ENCODE data around the gene PCDHGA7. TPM values are rescaled to one million over a fixed set of nuclear protein-coding genes. Genes with fewer than 3 reads are reported as not detected.
"Not testable (repeated sequence)": the region's sequence is repeated elsewhere in the genome, so short reads cannot be mapped to it uniquely, and the experiment has no call there.

The PCDHGA7 gene
- total RNA-seq, 1 donor from 2014 or later: 0.31 TPM

- TF ChIP-seq CTCF (conservative IDR thresholded peaks at IDR 0.05): no peak
- H3K27ac Mint-ChIP-seq: no peak overlapping the region
- H3K4me1 Mint-ChIP-seq (ENCODE audit: unreplicated experiment): no peaks in the 10 kb centered on the region
- H3K4me3 Mint-ChIP-seq: no peak overlapping the region
- DNase-seq (ENCODE audit: extremely low spot score, unreplicated experiment): no peak
- H3K9me3 Mint-ChIP-seq: peaks cover 9% of the 10 kb centered on the region
- peaks cover 9% of the 10 kb centered on the region for H3K36me3 Mint-ChIP-seq
- no peaks in the 10 kb centered on the region for H3K27me3 Mint-ChIP-seq
Observed at GRCh38 chr5:141399555-141400258, 17.2 kb downstream of the PCDHGA7 start.

- Mint-ChIP-seq H3K9me3 (peaks cover 5% of the 10 kb centered on the region), H3K4me1 (ENCODE audit: unreplicated experiment) (no peaks in the 10 kb centered on the region), H3K27ac (no peak within 1 kb of the TSS), H3K27me3 (no peaks in the 10 kb centered on the region), H3K4me3 (no peak within 1 kb of the TSS), H3K36me3 (peaks cover 12% of the 10 kb centered on the region)
- TF ChIP-seq CTCF (conservative IDR thresholded peaks at IDR 0.05): peak; percentile 48
- peak; percentile 58 for DNase-seq (ENCODE audit: extremely low spot score, unreplicated experiment)
Observed at GRCh38 chr5:141402553-141403243, 20.2 kb downstream of the PCDHGA7 start, which contains the start of gene PCDHGA9. PCDHGA9 (plus strand) TSS chr5:141402778; CDS start chr5:141402953, 175 bp downstream.

- Mint-ChIP-seq H3K4me1 (ENCODE audit: unreplicated experiment) (peaks cover 3% of the 10 kb centered on the region), H3K27ac (no peak overlapping the region), H3K27me3 (peaks cover 2% of the 10 kb centered on the region), H3K36me3 (peaks cover 19% of the 10 kb centered on the region), H3K9me3 (peaks cover 9% of the 10 kb centered on the region), H3K4me3 (no peak overlapping the region)
- TF ChIP-seq CTCF (conservative IDR thresholded peaks at IDR 0.05): no peak
- DNase-seq (ENCODE audit: extremely low spot score, unreplicated experiment): no peak
Observed at GRCh38 chr5:141403387-141403786, 20.8 kb downstream of the PCDHGA7 start.

- Mint-ChIP-seq H3K27ac (peak within 1 kb of the TSS; percentile 52), H3K36me3 (peaks cover 36% of the 10 kb centered on the region), H3K4me3 (peak within 1 kb of the TSS; percentile 97), H3K4me1 (ENCODE audit: unreplicated experiment) (peaks cover 11% of the 10 kb centered on the region), H3K9me3 (peaks cover 14% of the 10 kb centered on the region)
- not testable (repeated sequence) for H3K27me3 Mint-ChIP-seq
- peak; percentile 88 for DNase-seq (ENCODE audit: extremely low spot score, unreplicated experiment)
- TF ChIP-seq CTCF (conservative IDR thresholded peaks at IDR 0.05): peak; percentile 91
Observed at GRCh38 chr5:141407790-141408505, 25.4 kb downstream of the PCDHGA7 start, which contains the start of gene PCDHGB6. PCDHGB6 (plus strand) TSS chr5:141408021; CDS start chr5:141408203, 182 bp downstream.

GRCh38 chr5:141409598-141410306, 27.2 kb downstream of the PCDHGA7 start:
- Mint-ChIP-seq H3K27ac (no peak overlapping the region), H3K36me3 (peaks cover 50% of the 10 kb centered on the region), H3K4me3 (peak overlapping the region; percentile 97), H3K4me1 (ENCODE audit: unreplicated experiment) (peaks cover 15% of the 10 kb centered on the region), H3K27me3 (peaks cover 2% of the 10 kb centered on the region), H3K9me3 (peaks cover 24% of the 10 kb centered on the region)
- no peak for TF ChIP-seq CTCF (conservative IDR thresholded peaks at IDR 0.05)
- DNase-seq (ENCODE audit: extremely low spot score, unreplicated experiment): peak; percentile 62

All from type B pancreatic cell (in vitro differentiated cells).